Naive thymus-derived CD4-positive, alpha-beta T cell (primary cell): ENCODE results near the gene ZNF175. TPM values are rescaled to one million over a fixed set of nuclear protein-coding genes. Genes with fewer than 3 reads are reported as not detected.

ENCODE experiments used
- ATAC-seq: fragments of 150-1000 bp; cut with Tn5 transposase; 2 replicates; pipeline ENCODE4 v1.10.0; 2021; ENCODE audit warnings: mild to moderate bottlenecking, moderate library complexity
- CTCF ChIA-PET: fragments of 350-600 bp; sonication (Branson Sonifier 250); formaldehyde crosslinking; loops from one replicate; lab custom pipeline; 2021; ENCODE audit warnings: antibody characterized with exemption; lab: Charles Lee
- POLR2A ChIA-PET: fragments of 350-600 bp; sonication (Branson Sonifier 250); formaldehyde crosslinking; loops from one replicate; lab custom pipeline; 2021; ENCODE audit warnings: antibody characterized with exemption, inconsistent platforms; lab: Charles Lee
- DNase-seq, 9 donors: peaks; one replicate each; pipeline versions ENCODE4 v3.0.0 to v3.0.0-alpha.2; 2020 to 2022; ENCODE audit warnings: mixed read lengths in 1 of 9
- H3K27ac ChIP-seq: one replicate; pipeline ENCODE4 v1.7.0; 2013; ENCODE audit warnings: mild to moderate bottlenecking, low read depth, low read length, moderate library complexity
- H3K27me3 ChIP-seq, 2 donors: one replicate each; pipeline ENCODE4 v1.7.0; 2013; ENCODE audit warnings: low read length in 2 of 2, mild to moderate bottlenecking in 2 of 2, moderate library complexity in 2 of 2; ENCODE audit not compliant: control insufficient read depth in 2 of 2, insufficient read depth in 2 of 2
- H3K36me3 ChIP-seq, 3 experiments: 1 replicate in 2 of 3; 2 replicates in 1 of 3; pipeline ENCODE4 v1.7.0; 2013; ENCODE audit warnings: low read length in 3 of 3, mild to moderate bottlenecking in 3 of 3, moderate library complexity in 1 of 3; ENCODE audit not compliant: insufficient read depth in 3 of 3, control insufficient read depth in 2 of 3
- H3K4me1 ChIP-seq, 2 donors: one replicate each; pipeline ENCODE4 v1.7.0; 2013; ENCODE audit warnings: low read length in 2 of 2, mild to moderate bottlenecking in 2 of 2, moderate library complexity in 1 of 2; ENCODE audit not compliant: control insufficient read depth in 2 of 2, insufficient read depth in 2 of 2
- H3K4me3 ChIP-seq: 2 replicates; pipeline ENCODE4 v1.7.0; 2013; ENCODE audit warnings: mild to moderate bottlenecking, low read length
- H3K9me3 ChIP-seq, 3 experiments: 1 replicate in 2 of 3; 2 replicates in 1 of 3; pipeline ENCODE4 v1.7.0; 2013; ENCODE audit warnings: low read length in 3 of 3; ENCODE audit not compliant: control insufficient read depth in 2 of 3
- H3K27ac Mint-ChIP-seq, 9 donors: one replicate each; pipeline ENCODE4 v1.8.0; 2020 to 2022; ENCODE audit warnings: mixed read lengths in 9 of 9, mild to moderate bottlenecking in 8 of 9, moderate library complexity in 5 of 9, inconsistent platforms in 2 of 9
- H3K27me3 Mint-ChIP-seq, 5 donors: one replicate each; pipeline ENCODE4 v1.8.0; 2021 to 2022; ENCODE audit warnings: mixed read lengths in 5 of 5, mild to moderate bottlenecking in 1 of 5
- H3K36me3 Mint-ChIP-seq, 5 donors: one replicate each; pipeline ENCODE4 v1.8.0; 2020 to 2022; ENCODE audit warnings: mixed read lengths in 5 of 5, mild to moderate bottlenecking in 3 of 5, inconsistent platforms in 1 of 5
- H3K4me1 Mint-ChIP-seq, 7 donors: one replicate each; pipeline ENCODE4 v1.8.0; 2020 to 2022; ENCODE audit warnings: mixed read lengths in 7 of 7, mild to moderate bottlenecking in 3 of 7, inconsistent platforms in 1 of 7
- H3K4me3 Mint-ChIP-seq, 10 donors: one replicate each; pipeline ENCODE4 v1.8.0; 2020 to 2022; ENCODE audit warnings: mild to moderate bottlenecking in 10 of 10, mixed read lengths in 10 of 10, moderate library complexity in 6 of 10, inconsistent platforms in 2 of 10
- H3K9me3 Mint-ChIP-seq, 11 donors: one replicate each; pipeline ENCODE4 v1.8.0; 2020 to 2022; ENCODE audit warnings: mixed read lengths in 11 of 11, mild to moderate bottlenecking in 4 of 11, inconsistent platforms in 1 of 11, moderate library complexity in 1 of 11
- intact Hi-C, 2 donors: fragments of 100-400 bp; cut with micrococcal nuclease; formaldehyde crosslinking; loops; one replicate each; pipeline ENCODE4 v1.15.1; 2023
- polyA plus RNA-seq, 2 donors: library from polyadenylated mRNA; unstranded; fragments of 300-500 nt; fragmentation: Illumina TruSeq; gene quantifications; one replicate each; pipeline ENCODE4 v1.2.3, GENCODE V29; 2021
- total RNA-seq, 6 experiments: library from RNA in 5 of 6; stranded (reverse) in 5 of 6; gene quantifications; 1 replicate in 5 of 6; 2 replicates in 1 of 6; pipeline ENCODE4 v1.2.3 and lab custom pipeline; 2021 to 2026

ZNF175 gene
- total and polyA plus RNA-seq, 7 experiments from 2014 or later = 2.6 to 19.1 (median 7.1) TPM

DNA sequence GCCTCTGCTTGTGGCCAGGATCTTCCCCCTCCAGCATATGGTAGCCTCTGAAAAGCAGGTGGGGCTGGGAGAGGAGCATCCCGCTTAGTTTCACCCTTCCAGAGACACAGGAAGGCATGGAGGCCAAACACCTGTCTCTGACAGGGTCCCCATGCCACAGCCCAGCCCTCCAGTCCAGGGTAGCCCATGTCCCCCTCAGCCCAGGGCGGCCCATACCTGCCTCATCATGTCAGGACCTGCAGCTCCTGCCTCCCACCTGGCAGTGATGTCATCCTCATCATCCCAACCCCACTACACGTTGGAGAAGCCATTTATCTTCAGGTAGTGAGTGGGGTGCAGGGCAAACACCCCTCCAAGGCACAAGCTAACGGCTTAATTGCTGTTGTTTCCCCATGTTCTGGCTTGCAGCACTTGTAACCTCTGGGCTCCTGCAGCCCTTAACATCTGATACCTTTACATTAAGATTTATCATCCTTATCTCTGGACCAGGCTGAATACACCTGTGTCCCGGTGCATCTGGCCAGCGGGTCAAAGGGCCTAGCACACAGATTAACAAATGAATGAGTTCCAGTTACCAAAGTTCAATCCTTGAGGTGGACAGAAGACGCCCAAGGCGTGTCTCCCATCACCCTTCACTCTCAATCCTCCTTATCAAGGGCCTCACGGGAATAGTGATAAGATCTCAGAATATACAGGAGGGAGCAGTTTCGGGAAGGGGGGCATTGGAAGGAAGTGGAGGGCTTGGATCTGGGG lies 22.2 kb downstream of the ZNF175 start:
- Mint-ChIP-seq H3K36me3 (peaks cover 10 to 40% (median 24%) of the 10 kb centered on the region in 5 donors), H3K9me3 (peaks cover 7 to 38% (median 12%) of the 10 kb centered on the region in 11 donors), H3K4me1 (peaks cover 19 to 37% (median 24%) of the 10 kb centered on the region in 7 donors), H3K27ac (peak overlapping the region in 7 of 9 donors; percentile 75 to 97 (median 78)), H3K27me3 (peaks cover 0 to 20% (median 14%) of the 10 kb centered on the region in 5 donors), H3K4me3 (peak overlapping the region; percentile 88 to 99 (median 96))
- Histone ChIP-seq H3K27me3 (no peaks in the 10 kb centered on the region), H3K9me3 (peaks cover 0 to 3% (median under 1%) of the 10 kb centered on the region in 3 experiments), H3K4me3 (peak overlapping the region; percentile 88), H3K4me1 (peaks cover 6 to 17% of the 10 kb centered on the region in 2 donors), H3K36me3 (no peaks in the 10 kb centered on the region), H3K27ac (peak overlapping the region; percentile 66)
- no peak for DNase-seq
- ChIA-PET POLR2A (interaction anchor here (1.9 kb wide), 1 partner anchor 111 kb away, joined by 5 read pairs; no protein-coding TSS in a partner anchor), CTCF (interaction anchor here (0.6 kb wide), 1 partner anchor 193 kb away, joined by 3 read pairs; no protein-coding TSS in a partner anchor)
- intact Hi-C loops = loop anchor here (5.0 kb wide), 2 partner anchors 94 to 109 kb away; no protein-coding TSS in a partner anchor
- ATAC-seq = no peak

- Mint-ChIP-seq H3K9me3 (peaks cover 7 to 30% (median 11%) of the 10 kb centered on the region in 11 donors), H3K4me3 (peak overlapping the region; percentile 88 to 99 (median 96)), H3K27ac (peak overlapping the region; percentile 29 to 97 (median 78)), H3K4me1 (peaks cover 19 to 37% (median 24%) of the 10 kb centered on the region in 7 donors), H3K27me3 (peaks cover 0 to 23% (median 15%) of the 10 kb centered on the region in 5 donors), H3K36me3 (peaks cover 10 to 40% (median 22%) of the 10 kb centered on the region in 5 donors)
- intact Hi-C loops = loop anchor here (1.0 to 5.0 kb wide), 12 partner anchors 23 to 1263 kb away; partner anchors contain the start of genes ZNF175 (in 2 of the 2), ZNF649 (in 2 of the 2), CTU1 (in 1 of the 2) and JOSD2 (in 1 of the 2)
- ATAC-seq (peak; percentile 100), DNase-seq (peak; percentile 87 to 95 (median 91))
- peak overlapping the region; percentile 66 for H3K27ac ChIP-seq
- CTCF ChIA-PET = interaction anchor here (0.6 kb wide), 1 partner anchor 84 kb away, joined by 3 read pairs; no protein-coding TSS in a partner anchor
- no peaks in the 10 kb centered on the region for H3K9me3 ChIP-seq
- H3K4me3 ChIP-seq = peak overlapping the region; percentile 88
- H3K27me3 ChIP-seq = no peaks in the 10 kb centered on the region
- POLR2A ChIA-PET = interaction anchor here (1.4 to 1.9 kb wide), 2 partner anchors 28 to 110 kb away, joined by 3 to 5 read pairs; no protein-coding TSS in a partner anchor
- peaks cover 6 to 17% of the 10 kb centered on the region in 2 donors for H3K4me1 ChIP-seq
- H3K36me3 ChIP-seq = no peaks in the 10 kb centered on the region
Measured at GRCh38 chr19:51593969-51594773, 23.1 kb downstream of the ZNF175 start.

- H3K4me1 ChIP-seq = peaks cover 6 to 17% of the 10 kb centered on the region in 2 donors
- H3K27ac Mint-ChIP-seq = peak overlapping the region in 8 of 9 donors; percentile 29 to 97 (median 78)
- no peaks in the 10 kb centered on the region for H3K36me3 ChIP-seq
- POLR2A ChIA-PET = interaction anchor here (1.4 to 1.9 kb wide), 2 partner anchors 29 to 109 kb away, joined by 3 to 5 read pairs; no protein-coding TSS in a partner anchor
- DNase-seq (no peak), ATAC-seq (no peak)
- H3K27me3 Mint-ChIP-seq = peaks cover 0 to 24% (median 21%) of the 10 kb centered on the region in 5 donors
- no peaks in the 10 kb centered on the region for H3K9me3 ChIP-seq
- H3K4me1 Mint-ChIP-seq = peaks cover 19 to 37% (median 24%) of the 10 kb centered on the region in 7 donors
- H3K36me3 Mint-ChIP-seq = peaks cover 10 to 36% (median 18%) of the 10 kb centered on the region in 5 donors
- H3K9me3 Mint-ChIP-seq = peaks cover 3 to 26% (median 7%) of the 10 kb centered on the region in 11 donors
- no peaks in the 10 kb centered on the region for H3K27me3 ChIP-seq
- peak overlapping the region; percentile 88 to 99 (median 96) for H3K4me3 Mint-ChIP-seq
- intact Hi-C loops = loop anchor here (1.0 to 5.0 kb wide), 12 partner anchors 23 to 1264 kb away; partner anchors contain the start of genes ZNF175 (in 2 of the 2), ZNF649 (in 2 of the 2), CTU1 (in 1 of the 2) and JOSD2 (in 1 of the 2)
- peak overlapping the region; percentile 66 for H3K27ac ChIP-seq
- CTCF ChIA-PET = interaction anchor here (0.6 kb wide), 2 partner anchors 18 to 85 kb away, joined by 3 to 4 read pairs; no protein-coding TSS in a partner anchor
- peak overlapping the region; percentile 88 for H3K4me3 ChIP-seq
Measured at GRCh38 chr19:51594774-51595109, 23.7 kb downstream of the ZNF175 start.

DNA sequence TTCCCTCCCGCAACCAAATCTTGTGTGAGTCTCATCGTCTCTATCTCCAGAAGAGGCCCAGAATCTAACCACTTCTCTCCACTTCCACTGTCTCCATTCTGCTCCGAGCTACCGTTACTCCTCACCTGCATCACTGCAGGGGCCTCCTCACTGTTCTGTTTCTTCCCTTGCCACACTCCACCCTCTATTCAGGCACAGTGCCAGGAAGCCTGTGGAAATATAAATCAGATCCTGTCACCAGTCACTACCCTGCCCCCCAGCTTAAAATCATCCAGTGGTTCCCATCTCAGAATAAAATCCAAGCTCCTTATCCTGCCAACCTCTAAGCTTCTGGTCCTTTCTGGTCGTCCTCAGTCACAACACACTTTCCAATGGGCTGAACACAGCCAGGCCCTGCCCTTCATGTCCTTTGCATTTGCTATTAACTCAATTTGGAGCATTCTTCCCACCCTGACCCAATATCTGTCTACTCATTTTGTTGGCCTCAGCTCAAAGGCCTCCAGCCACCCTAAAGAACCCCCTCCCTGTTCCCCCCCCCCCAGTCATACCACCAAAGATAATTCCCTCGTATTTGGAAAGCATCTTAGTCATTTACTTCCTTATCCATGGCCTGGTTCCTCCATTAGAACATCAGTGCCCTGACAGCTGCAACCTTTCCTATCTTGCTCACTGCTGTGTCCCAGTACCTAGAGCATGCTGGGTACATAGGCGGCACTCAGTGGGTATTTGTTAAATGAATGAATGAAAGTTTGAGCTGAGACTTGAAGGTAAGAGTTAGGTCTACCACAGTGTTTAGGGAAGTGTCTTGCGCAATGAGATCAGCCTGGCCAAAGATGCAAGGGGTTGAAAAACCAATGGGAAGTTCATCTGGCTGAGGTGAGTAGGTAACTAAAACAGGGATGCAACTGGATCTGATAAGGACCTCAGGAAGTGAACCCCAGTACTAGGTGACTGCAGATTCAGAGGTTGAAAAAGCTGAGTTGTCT lies 24.4 kb downstream of the ZNF175 start:
- intact Hi-C loops = loop anchor here in 1 of 2 donors (2.0 kb wide), 3 partner anchors 309 to 1265 kb away; partner anchors contain the start of genes JOSD2 and ZNF649

GRCh38 chr19:51598159-51598915 lies 27.3 kb downstream of the ZNF175 start:
- Mint-ChIP-seq H3K9me3 (peaks cover 0 to 26% (median 6%) of the 10 kb centered on the region in 11 donors), H3K4me3 (no peak overlapping the region), H3K27me3 (peaks cover 27 to 46% (median 41%) of the 10 kb centered on the region in 5 donors), H3K4me1 (peaks cover 14 to 34% (median 22%) of the 10 kb centered on the region in 7 donors), H3K36me3 (peaks cover 2 to 43% (median 16%) of the 10 kb centered on the region in 5 donors), H3K27ac (no peak overlapping the region)
- no peaks in the 10 kb centered on the region for H3K36me3 ChIP-seq
- ChIA-PET POLR2A (no interaction called here), CTCF (no interaction called here)
- H3K9me3 ChIP-seq = no peaks in the 10 kb centered on the region
- no peak overlapping the region for H3K27ac ChIP-seq
- no peak overlapping the region for H3K4me3 ChIP-seq
- DNase-seq (no peak), ATAC-seq (no peak)
- peaks cover 4 to 14% of the 10 kb centered on the region in 2 donors for H3K4me1 ChIP-seq
- H3K27me3 ChIP-seq = no peaks in the 10 kb centered on the region
- intact Hi-C loops = no loop called here

More for the DNA sequence above, 24.4 kb downstream of the ZNF175 start:
- Histone ChIP-seq H3K4me3 (peak overlapping the region; percentile 88), H3K9me3 (no peaks in the 10 kb centered on the region), H3K27ac (no peak overlapping the region), H3K4me1 (peaks cover 6 to 17% of the 10 kb centered on the region in 2 donors), H3K27me3 (no peaks in the 10 kb centered on the region), H3K36me3 (no peaks in the 10 kb centered on the region)
- DNase-seq = no peak
- Mint-ChIP-seq H3K27ac (peak overlapping the region in 8 of 9 donors; percentile 29 to 97 (median 76)), H3K9me3 (peaks cover 2 to 26% (median 7%) of the 10 kb centered on the region in 11 donors), H3K4me1 (peaks cover 19 to 41% (median 25%) of the 10 kb centered on the region in 7 donors), H3K36me3 (peaks cover 10 to 37% (median 15%) of the 10 kb centered on the region in 5 donors), H3K27me3 (peaks cover 6 to 32% (median 28%) of the 10 kb centered on the region in 5 donors), H3K4me3 (peak overlapping the region; percentile 88 to 99 (median 96))
- ChIA-PET POLR2A (interaction anchor here (1.4 to 1.9 kb wide), 2 partner anchors 30 to 109 kb away, joined by 3 to 5 read pairs; no protein-coding TSS in a partner anchor), CTCF (interaction anchor here (0.6 kb wide), 1 partner anchor 19 kb away, joined by 4 read pairs; no protein-coding TSS in a partner anchor)
- no peak for ATAC-seq
